NCI-H146 (cell line): ENCODE results near the gene SEC14L2.

Experiments
- DNase-seq: peaks from one replicate; lab custom pipeline; 2025; lab: John Stamatoyannopoulos, UW

The SEC14L2 gene

GRCh38 chr22:30404307-30404706, 7.5 kb downstream of the SEC14L2 start:
- no peak for DNase-seq

GRCh38 chr22:30405731-30406130, 8.9 kb downstream of the SEC14L2 start:
- DNase-seq: no peak

- no peak for DNase-seq
Measured at GRCh38 chr22:30406400-30406799, 9.6 kb downstream of the SEC14L2 start.

DNA sequence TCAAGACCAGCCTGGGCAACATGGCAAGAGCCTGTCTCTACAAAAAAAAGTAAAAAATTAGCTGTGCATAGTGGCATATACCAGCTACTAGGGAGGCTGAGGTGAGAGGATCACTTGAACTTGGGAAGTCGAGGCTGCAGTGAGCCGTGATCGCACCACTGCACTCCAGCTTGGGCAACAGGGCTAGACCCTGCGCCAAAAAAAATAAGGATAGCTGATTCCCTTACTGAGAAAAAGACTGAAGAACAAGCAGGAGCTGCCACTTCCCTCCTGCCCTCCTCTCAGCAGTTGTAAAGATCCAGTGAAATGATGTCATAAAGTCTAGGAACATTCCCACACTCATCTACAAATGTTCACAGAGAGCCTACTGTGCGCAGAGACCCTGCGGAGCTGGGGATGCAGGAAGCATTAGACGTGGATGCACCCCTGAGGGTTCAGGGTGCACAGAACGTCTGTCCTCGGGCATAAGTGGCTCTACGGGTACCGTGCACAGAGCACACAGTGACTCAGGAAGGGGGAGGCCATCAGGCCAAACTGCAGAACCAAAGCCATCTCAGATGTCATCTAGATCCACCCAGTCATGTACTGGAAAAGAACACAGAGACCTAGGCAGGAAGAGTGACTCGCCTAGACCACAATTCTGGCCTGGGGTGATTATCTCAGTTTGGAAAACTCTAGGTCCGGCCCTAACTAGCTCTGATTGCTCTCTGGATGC, 11.7 kb downstream of the SEC14L2 start:
- DNase-seq: no peak

DNA sequence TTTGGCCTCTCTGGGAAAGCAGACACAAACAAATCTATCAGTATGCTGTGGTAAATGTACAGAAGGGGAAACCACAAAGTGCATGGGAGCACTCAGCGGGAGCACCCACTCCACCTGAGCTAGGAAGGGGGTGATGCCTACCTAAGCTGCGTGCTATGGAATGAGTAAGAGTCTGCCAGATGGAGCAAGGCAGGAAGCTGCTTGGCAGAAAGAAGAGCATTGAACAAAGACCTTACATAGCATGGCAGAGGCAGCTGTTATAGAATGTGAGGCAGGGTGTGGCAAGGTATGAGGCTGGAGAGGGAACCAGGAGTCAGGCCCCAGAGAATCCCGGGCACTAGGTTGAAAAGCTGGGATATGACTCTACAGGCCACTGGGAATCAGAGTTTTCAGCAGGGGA, 15.0 kb downstream of the SEC14L2 start:
- DNase-seq: no peak

GRCh38 chr22:30413001-30413400, 16.2 kb downstream of the SEC14L2 start:
- DNase-seq: no peak

DNA sequence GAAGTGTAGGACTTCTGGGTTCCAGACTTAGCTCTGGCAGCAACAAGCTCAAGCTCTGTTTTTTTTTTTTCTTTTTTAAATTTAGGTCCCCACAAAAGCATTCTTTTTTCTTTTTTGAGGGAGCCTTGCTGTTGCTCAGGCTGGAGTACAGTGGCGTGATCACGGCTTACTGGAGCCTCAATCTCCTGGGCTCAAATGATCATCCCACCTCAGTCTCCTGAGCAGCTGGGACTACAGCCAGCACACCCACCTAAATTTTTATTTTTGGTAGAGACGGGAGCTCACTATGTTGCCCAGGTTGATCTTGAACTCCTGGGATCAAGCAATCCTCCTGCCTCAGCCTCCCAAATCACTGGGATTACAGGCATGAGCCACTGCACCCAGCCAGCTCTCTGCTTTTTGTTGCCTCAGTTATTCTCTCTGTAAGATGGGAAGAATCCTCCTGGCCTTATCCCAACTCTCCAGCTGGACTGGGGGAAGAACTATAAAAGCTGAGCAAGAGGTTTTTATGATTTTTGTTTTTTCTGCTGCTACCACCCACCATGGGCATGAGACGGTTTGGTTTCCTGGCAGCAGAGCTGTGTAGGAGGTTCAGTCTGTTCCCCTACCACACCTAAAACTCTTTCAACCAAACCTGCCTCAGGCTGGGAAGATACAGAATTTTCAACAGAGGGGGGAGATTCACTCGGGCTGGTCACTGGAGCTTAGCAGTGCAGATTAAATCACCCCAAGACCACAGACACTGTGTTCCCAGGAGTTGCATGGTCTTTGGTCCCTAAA, 17.1 kb downstream of the SEC14L2 start:
- DNase-seq: no peak

- no peak for DNase-seq
Measured at GRCh38 chr22:30414525-30415047, 17.8 kb downstream of the SEC14L2 start.

DNA sequence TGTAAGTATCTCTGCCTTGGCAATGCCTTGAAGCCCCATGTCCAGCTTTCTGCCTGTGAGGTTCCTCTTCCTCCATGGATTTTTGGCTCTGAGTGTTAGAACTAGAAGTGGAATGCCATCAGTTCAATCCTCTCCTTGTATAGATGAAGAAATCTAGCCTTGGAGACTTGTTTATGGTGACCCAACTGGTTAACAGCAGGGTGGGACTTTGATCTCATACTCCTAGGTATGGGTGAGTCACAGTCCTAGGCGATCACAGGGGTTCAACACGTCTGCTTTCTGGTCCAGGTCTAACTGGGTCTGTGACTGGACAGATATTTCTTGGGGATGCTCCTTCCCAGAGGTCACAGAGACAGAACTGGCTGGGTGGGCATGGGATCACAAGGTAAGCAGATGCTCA, 19.6 kb downstream of the SEC14L2 start:
- DNase-seq: no peak

DNA sequence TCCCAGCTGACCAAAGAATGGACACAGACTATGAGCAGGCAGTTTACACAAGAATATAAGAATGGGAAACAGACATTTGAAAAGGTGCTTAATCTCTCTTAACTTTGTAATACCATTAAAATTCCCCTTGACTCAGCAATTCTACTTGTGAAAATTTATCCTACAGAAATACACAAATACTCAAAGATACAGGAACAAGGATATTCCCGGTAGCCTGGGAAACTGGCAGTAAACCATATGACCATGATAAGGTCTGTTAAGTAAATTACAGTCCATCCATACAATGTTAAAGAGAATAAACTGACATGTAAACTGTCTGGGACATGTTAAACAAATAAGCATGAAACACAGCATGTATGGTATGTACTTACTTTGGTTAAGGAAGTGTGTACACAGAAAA, 20.0 kb downstream of the SEC14L2 start:
- no peak for DNase-seq

GRCh38 chr22:30420347-30421125, 23.7 kb downstream of the SEC14L2 start:
- no peak for DNase-seq

DNA sequence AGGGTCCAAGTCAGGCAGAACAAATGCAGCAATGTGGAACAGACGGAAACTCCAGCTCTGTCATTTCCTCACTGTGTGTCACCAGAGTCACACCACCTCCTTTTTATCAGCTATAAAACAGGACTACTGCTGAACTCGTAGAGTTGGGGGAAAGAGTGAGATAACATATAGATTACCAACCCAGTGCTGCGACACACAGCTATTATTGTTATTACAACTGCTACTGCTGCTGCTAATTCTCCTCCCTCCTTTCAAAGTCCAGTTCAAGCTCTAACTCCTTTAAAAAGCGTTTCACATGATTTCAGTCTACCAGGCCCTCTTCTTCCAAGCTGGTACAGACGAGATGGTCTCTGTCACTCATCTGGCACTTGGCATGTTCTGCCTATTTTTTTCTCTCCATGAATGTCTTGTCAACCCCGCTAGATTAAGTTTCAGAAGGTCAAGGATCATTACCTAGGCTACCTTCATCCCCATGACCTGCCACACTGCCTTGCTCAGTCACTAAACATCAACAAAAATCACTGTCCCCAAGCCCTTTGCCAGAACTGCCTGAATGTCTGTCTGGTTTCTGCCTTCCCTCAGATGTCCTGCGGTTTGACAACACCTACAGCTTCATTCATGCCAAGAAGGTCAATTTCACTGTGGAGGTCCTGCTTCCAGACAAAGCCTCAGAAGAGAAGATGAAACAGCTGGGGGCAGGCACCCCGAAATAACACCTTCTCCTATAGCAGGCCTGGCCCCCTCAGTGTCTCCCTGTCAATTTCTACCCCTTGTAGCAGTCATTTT, 25.1 kb downstream of the SEC14L2 start:
- DNase-seq: no peak

GRCh38 chr22:30422481-30423300, 25.9 kb downstream of the SEC14L2 start:
- DNase-seq: peak; percentile 78

DNA sequence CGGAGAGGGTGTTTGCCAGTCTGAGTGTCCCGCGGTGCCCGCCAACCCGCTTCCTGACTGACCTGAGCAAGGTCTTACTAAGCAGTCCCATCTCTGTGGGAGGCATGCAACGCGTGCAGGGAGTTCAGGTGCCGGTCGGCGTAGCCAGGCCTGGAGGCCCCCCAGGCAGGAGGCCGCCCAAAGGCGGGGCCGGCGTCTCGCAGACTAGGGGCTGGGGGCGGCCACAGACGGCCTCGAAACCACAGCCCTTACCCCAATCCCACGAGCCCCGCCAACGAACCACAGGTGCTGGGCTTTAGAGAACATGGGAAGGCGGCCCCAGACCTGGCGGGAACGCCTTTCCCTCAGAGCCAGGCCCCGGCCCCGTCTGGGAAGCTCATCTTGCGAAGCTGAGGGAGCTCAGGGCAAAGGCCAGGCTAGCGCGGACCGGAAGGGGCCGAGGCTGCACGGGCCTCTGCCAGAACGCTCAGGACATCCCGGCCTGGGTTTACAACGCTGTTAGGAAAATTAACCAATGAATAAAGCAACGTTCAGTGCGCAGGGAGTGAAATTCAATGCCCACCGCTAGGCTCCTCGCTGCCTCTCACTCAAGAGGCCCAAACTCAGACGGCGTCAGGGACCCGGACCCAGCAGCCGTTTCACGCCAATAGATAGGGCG, 26.6 kb downstream of the SEC14L2 start:
- DNase-seq: peak; percentile 80

GRCh38 chr22:30423959-30424533, 27.2 kb downstream of the SEC14L2 start:
- peak; percentile 98 for DNase-seq

DNA sequence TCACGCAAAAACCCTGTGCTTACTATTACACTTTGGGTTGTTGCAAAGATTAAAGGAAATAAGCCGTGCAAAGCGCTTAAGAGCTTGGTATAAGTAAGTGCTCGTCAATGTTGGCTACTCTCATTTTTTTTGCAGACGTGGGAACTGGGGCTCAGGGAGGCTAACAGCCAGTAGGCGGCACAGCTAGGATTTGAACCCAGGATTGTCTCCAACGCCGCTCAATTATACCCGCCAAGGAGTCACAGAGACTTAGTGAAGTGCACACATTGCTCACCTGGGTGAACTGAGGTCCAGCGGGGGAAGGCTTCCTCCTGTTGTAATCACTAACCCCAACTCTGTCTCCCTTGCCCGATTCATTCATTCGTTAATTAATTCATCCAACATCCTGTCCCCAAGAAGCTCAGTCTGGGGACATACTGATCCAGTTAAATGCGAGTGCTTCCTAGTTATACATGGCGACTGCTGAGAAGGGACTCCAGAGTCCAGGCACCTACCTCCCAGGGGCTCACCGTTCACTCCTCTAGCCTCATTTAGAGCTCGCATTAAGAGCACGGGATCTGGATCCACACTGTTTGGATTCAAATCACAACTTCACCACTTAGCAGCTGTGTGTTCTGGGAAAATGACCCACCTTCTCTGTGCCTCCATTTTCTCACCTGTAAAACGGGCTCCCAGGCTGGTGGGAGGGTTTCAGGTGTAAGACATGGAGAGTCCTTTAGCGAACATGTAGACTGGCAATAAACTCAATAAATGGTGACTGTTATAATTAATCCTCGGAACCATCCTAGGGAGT, 27.9 kb downstream of the SEC14L2 start:
- no peak for DNase-seq

GRCh38 chr22:30425327-30425615, 28.5 kb downstream of the SEC14L2 start:
- no peak for DNase-seq

DNA sequence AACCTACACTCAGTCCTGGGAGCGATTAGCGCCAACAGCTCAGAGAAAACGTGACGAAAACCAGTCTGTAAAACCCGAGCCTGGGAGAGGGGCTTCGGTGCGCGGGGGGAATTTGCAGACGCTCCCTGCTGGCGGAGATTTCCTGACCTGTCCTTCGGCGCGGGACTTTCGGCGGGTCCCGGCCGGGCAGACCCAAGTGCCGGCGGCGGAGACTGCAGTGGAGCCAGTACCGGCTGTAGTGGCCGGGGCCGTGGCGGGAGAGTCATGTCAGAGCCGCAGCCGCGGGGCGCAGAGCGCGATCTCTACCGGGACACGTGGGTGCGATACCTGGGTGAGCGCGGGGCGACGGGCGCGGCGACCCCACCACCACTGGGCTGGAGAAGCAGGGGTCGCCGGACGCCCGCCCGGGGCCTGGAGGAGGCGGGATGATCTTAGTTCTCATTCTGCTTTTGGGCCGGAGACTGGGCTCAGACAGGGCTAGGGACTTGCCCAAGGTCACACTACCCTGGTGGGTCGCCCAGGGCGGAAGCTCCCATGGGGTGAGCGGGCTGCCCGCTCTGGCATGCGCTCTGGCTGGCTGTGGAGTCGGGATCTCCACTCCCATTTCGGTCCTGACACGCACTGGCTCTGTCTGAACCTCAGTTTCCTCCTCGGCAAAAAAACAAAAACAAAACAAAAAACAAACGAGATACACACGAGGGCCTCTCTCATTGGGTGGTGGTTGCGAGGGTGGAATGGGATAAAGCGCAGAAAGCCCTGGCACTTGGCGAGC, 29.0 kb downstream of the SEC14L2 start, which contains the start of gene MTFP1:
TSS of gene MTFP1 (plus strand) at position 153 of the 772 bp plus-strand sequence. CDS start at position 265, 112 bp downstream.
- DNase-seq: peak; percentile 68
